Testis (tissue), 3 donors: ENCODE measurements around the gene SH2D4B. TPM values are rescaled to one million over a fixed set of nuclear protein-coding genes. Genes with fewer than 3 reads are reported as not detected.

Source experiments
- DNase-seq: peaks from one replicate; pipeline ENCODE4 v3.0.0-alpha.2; 2019
- H3K27ac ChIP-seq, 2 donors: fragments of 200-600 bp; sonication (generic); one replicate each; pipeline ENCODE4 v1.5.1; 2019
- H3K27me3 ChIP-seq: fragments of 200-600 bp; sonication (generic); one replicate; pipeline ENCODE4 v1.5.1; 2019
- H3K36me3 ChIP-seq: fragments of 200-600 bp; sonication (generic); one replicate; pipeline ENCODE4 v1.5.1; 2017; ENCODE audit warnings: low read depth; ENCODE audit errors: missing control alignments
- H3K4me1 ChIP-seq: fragments of 200-600 bp; sonication (generic); one replicate; pipeline ENCODE4 v1.5.1; 2019
- H3K4me3 ChIP-seq, 2 donors: fragments of 200-600 bp; sonication (generic); one replicate each; pipeline ENCODE4 v1.5.1; 2017 to 2019
- H3K9me3 ChIP-seq: fragments of 200-600 bp; sonication (generic); one replicate; pipeline ENCODE4 v1.5.1; 2017
- POLR2A ChIP-seq: fragments of 450-650 bp; IDR thresholded peaks from one replicate; pipeline ENCODE4 v1.6.1; 2017; ENCODE audit warnings: antibody characterized with exemption, mild to moderate bottlenecking, moderate library complexity
- WGBS, 2 donors: methylation state at CpG; one replicate each; pipeline ENCODE4 v1.1.5; 2018; 5-methylcytosine and 5-hydroxymethylcytosine counted together
- intact Hi-C: fragments of 100-400 bp; cut with DNase I; formaldehyde crosslinking; loops from one replicate; pipeline ENCODE4 v1.15.1; 2023; ENCODE audit warnings: low total_unique reads
- polyA plus RNA-seq: library from polyadenylated mRNA; stranded (reverse); fragments of 350-450 nt; fragmentation: Illumina TruSeq; extraction: RNeasy Lipid Tissue Mini Kit (QIAGEN cat#74804); gene quantifications from one replicate; pipeline ENCODE4 v1.2.3, GENCODE V29; 2014; ENCODE audit warnings: low read depth, low replicate concordance; ENCODE audit not compliant: insufficient read depth
- total RNA-seq, 2 donors: library from RNA; depleted of rRNA; stranded (reverse); fragments of >200 nt; gene quantifications; one replicate each; pipeline ENCODE4 v1.2.3, GENCODE V29; 2016
- TF ChIP-seq, protein P1 (sequence below), 3 experiments: fragments of 450-650 bp in 2 of 3; fragments of 200-600 bp in 1 of 3; sonication (generic) in 1 of 3; IDR thresholded peaks; one replicate each; pipeline ENCODE4 v1.5.1; 2016 to 2019; ENCODE audit warnings: antibody characterized with exemption in 3 of 3, mild to moderate bottlenecking in 2 of 3, moderate library complexity in 1 of 3

The SH2D4B gene
- total and polyA plus RNA-seq, 3 donors from 2014 or later: 0.22 to 1.1 (median 0.55) TPM

DNA sequence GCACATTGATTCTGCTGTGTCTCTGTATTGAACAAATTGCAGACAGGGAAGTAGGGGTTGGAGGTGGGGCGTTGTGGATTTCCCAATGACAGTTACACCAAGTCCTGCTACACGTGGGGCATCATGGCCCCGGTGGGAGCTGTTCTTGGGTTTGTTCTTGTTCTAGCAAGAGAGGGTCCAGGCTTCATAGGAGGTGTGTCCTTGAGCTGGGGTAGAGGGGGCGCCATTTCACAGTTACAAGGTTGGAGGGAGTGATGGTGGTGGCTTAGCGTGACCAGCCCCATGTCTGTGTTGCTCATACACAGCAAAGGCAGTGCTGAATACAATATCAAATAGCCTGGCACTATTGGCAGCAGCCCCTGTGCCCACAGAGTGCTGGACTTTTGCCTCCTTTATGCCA lies 15.7 kb downstream of the SH2D4B start:
- 90 to 92% methylated on average over 5 of the region's 5 CpGs for WGBS, 2 donors
- H3K4me3 ChIP-seq: no peak overlapping the region

GRCh38 chr10:80554050-80554449 lies 16.3 kb downstream of the SH2D4B start:
- no peak for DNase-seq
- WGBS, 2 donors: 74 to 76% methylated on average over 5 of the region's 5 CpGs
- H3K9me3 ChIP-seq: no peaks in the 10 kb centered on the region
- TF ChIP-seq POLR2A: no peak
- TF ChIP-seq, protein P1, sequence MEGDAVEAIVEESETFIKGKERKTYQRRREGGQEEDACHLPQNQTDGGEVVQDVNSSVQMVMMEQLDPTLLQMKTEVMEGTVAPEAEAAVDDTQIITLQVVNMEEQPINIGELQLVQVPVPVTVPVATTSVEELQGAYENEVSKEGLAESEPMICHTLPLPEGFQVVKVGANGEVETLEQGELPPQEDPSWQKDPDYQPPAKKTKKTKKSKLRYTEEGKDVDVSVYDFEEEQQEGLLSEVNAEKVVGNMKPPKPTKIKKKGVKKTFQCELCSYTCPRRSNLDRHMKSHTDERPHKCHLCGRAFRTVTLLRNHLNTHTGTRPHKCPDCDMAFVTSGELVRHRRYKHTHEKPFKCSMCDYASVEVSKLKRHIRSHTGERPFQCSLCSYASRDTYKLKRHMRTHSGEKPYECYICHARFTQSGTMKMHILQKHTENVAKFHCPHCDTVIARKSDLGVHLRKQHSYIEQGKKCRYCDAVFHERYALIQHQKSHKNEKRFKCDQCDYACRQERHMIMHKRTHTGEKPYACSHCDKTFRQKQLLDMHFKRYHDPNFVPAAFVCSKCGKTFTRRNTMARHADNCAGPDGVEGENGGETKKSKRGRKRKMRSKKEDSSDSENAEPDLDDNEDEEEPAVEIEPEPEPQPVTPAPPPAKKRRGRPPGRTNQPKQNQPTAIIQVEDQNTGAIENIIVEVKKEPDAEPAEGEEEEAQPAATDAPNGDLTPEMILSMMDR (IDR thresholded peaks at IDR 0.05): no peak
- no peaks in the 10 kb centered on the region for H3K4me1 ChIP-seq
- intact Hi-C loops: no loop called here
- H3K4me3 ChIP-seq: no peak overlapping the region
- H3K27me3 ChIP-seq: no peaks in the 10 kb centered on the region
- no peaks in the 10 kb centered on the region for H3K36me3 ChIP-seq
- H3K27ac ChIP-seq: no peak overlapping the region

More for the DNA sequence above, 15.7 kb downstream of the SH2D4B start:
- Histone ChIP-seq H3K4me1 (no peaks in the 10 kb centered on the region), H3K27me3 (no peaks in the 10 kb centered on the region), H3K9me3 (no peaks in the 10 kb centered on the region), H3K36me3 (no peaks in the 10 kb centered on the region), H3K27ac (no peak overlapping the region)
- intact Hi-C loops: no loop called here
- TF ChIP-seq POLR2A: no peak
- TF ChIP-seq, protein P1 (IDR thresholded peaks at IDR 0.05): no peak
- no peak for DNase-seq

DNA sequence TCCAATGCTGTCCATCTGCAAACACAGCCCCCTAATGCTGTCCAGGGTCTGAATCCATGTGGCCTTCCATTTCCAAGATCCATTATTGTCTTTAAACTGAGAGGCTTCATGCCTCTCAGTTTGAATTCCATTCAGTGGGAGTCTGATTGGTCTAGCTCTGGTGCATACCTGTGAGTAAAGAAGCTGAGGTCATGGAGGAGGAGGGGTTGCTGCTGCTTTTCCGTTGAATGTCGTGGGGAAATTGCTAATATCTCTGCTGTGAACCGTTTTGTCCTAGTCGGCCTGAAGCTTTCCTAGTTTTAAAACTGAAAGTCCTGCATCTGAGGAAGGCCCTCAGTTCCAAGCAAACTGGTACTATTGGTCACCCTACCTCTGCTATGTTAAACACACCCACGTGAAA lies 17.7 kb downstream of the SH2D4B start:
- Histone ChIP-seq H3K9me3 (no peaks in the 10 kb centered on the region), H3K36me3 (no peaks in the 10 kb centered on the region), H3K4me1 (no peaks in the 10 kb centered on the region), H3K27me3 (no peaks in the 10 kb centered on the region), H3K27ac (no peak overlapping the region), H3K4me3 (no peak overlapping the region)
- 58 to 62% methylated on average over 5 of the region's 5 CpGs for WGBS, 2 donors
- DNase-seq: no peak
- no peak for TF ChIP-seq POLR2A
- TF ChIP-seq, protein P1 (IDR thresholded peaks at IDR 0.05): no peak
- intact Hi-C loops: no loop called here

DNA sequence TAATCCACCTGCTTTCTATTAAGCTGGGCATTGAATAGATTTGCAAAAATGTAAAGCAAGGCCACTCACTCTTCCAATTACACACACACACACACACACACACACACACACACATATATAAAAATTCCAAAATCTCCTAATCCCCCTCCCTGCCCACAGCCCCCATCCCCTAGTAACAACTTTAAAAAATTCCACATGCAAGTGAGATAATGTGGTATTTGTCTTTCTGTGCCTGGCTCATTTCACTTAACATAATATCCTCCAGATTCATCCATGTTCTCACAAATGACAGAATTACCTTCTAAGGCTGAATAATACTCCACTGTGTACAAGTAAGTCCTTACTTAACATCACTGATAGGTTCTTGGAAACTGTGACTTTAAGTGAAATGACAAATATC lies 24.2 kb downstream of the SH2D4B start:
- H3K27ac ChIP-seq: no peak overlapping the region
- DNase-seq: no peak
- H3K27me3 ChIP-seq: no peaks in the 10 kb centered on the region
- H3K9me3 ChIP-seq: no peaks in the 10 kb centered on the region
- H3K4me3 ChIP-seq: no peak overlapping the region
- intact Hi-C loops: no loop called here
- TF ChIP-seq, protein P1 (IDR thresholded peaks at IDR 0.05): no peak
- no peak for TF ChIP-seq POLR2A
- H3K36me3 ChIP-seq: no peaks in the 10 kb centered on the region
- H3K4me1 ChIP-seq: no peaks in the 10 kb centered on the region

DNA sequence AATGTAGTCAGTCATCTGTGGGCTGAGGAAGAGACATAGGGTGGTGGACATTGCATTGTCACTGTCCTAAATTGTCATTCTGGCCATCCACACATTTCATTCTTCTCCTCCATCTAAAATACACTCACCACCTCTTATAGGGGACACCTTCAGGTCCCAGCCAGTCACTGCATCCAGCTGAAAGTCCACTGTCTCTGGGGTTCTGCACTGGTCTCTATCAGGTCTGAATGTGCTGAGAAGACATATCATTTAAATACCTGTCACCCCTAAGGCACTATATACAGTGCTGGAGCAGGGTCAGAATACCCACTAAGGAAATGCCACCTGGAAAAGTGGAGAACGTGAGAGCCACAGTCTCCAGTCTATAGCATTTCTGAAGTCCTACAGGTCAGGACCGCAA lies 29.6 kb downstream of the SH2D4B start:
- Histone ChIP-seq H3K36me3 (no peaks in the 10 kb centered on the region), H3K9me3 (no peaks in the 10 kb centered on the region), H3K27ac (no peak overlapping the region), H3K27me3 (no peaks in the 10 kb centered on the region), H3K4me3 (no peak overlapping the region), H3K4me1 (no peaks in the 10 kb centered on the region)
- DNase-seq: no peak
- TF ChIP-seq, protein P1 (IDR thresholded peaks at IDR 0.05): no peak
- TF ChIP-seq POLR2A: no peak
- intact Hi-C loops: no loop called here
- 97 to 100% methylated on average over 2 of the region's 2 CpGs for WGBS, 2 donors
